HG03025 (cell line): Measurements from ENCODE around the gene RAB42.

Experiments used
- ATAC-seq: cut with Tn5 transposase; IDR thresholded peaks from one replicate; pipeline ENCODE4 v1.9.1; 2021; ENCODE audit warnings: mild to moderate bottlenecking, moderate library complexity; ENCODE audit not compliant: unreplicated experiment, low FRiP score

RAB42 gene

GRCh38 chr1:28642847-28643635 lies 51.0 kb downstream of the RAB42 start, which contains the start of gene TAF12:
TSS of gene TAF12 (minus strand) at chr1:28643067. CDS start at chr1:28622081, 20,986 bp downstream.
- ATAC-seq: peak; percentile 69

- no peak for ATAC-seq
Observed at GRCh38 chr1:28644494-28644893, 52.4 kb downstream of the RAB42 start.
